Measurements from ENCODE around the gene CCIN. TPM values are rescaled to one million over a fixed set of nuclear protein-coding genes. Genes with fewer than 3 reads are reported as not detected.

The CCIN gene
- polyA plus RNA-seq, 10 donors, result 0.55 to 1.4 (median 0.89) TPM

Other genes starting within 250 kb of the CCIN start
- gene OR2S2, start 211.2 kb upstream of the CCIN start, polyA plus RNA-seq (ENCODE audit: insufficient read length in 10 of 10), result under 1 TPM in 3 of 10 donors, not detected in 7; 0.24 to 0.31 (median 0.27) TPM
- gene RECK, start 132.5 kb upstream of the CCIN start, polyA plus RNA-seq (ENCODE audit: insufficient read length in 10 of 10), result 10 to 100 TPM; 23.3 to 55.7 (median 28.1) TPM
- 100 to 1,000 TPM in 9 of 10 donors, 10 to 100 TPM in 1; 96.5 to 154 (median 118) TPM for gene GLIPR2, start 32.7 kb upstream of the CCIN start, polyA plus RNA-seq (ENCODE audit: insufficient read length in 10 of 10)
- 100 to 1,000 TPM in 9 of 10 donors, 10 to 100 TPM in 1; 98.6 to 145 (median 122) TPM for gene CLTA, start 21.5 kb downstream of the CCIN start, polyA plus RNA-seq (ENCODE audit: insufficient read length in 10 of 10)
- gene GNE, start 89.1 kb downstream of the CCIN start, polyA plus RNA-seq (ENCODE audit: insufficient read length in 10 of 10), result 10 to 100 TPM; 10.6 to 17.7 (median 14.0) TPM
- gene RNF38, start 230.9 kb downstream of the CCIN start, polyA plus RNA-seq (ENCODE audit: insufficient read length in 10 of 10), result 10 to 100 TPM; 20.5 to 31.7 (median 27.0) TPM

All from muscle of back (tissue), 10 donors.